Panc1 (cell line): ENCODE results near the gene SLC6A6.

Source experiments
- SIN3A ChIP-seq: IDR thresholded peaks from 2 replicates; pipeline ENCODE4 v1.6.1; 2012; ENCODE audit warnings: low read depth, mild to moderate bottlenecking, low read length, moderate library complexity, borderline replicate concordance; ENCODE audit not compliant: insufficient read depth
- TF ChIP-seq, protein P1 (sequence below): fragments of 450-650 bp; IDR thresholded peaks from 2 replicates; pipeline ENCODE4 v1.5.1; 2017; ENCODE audit warnings: mild to moderate bottlenecking

DNA sequence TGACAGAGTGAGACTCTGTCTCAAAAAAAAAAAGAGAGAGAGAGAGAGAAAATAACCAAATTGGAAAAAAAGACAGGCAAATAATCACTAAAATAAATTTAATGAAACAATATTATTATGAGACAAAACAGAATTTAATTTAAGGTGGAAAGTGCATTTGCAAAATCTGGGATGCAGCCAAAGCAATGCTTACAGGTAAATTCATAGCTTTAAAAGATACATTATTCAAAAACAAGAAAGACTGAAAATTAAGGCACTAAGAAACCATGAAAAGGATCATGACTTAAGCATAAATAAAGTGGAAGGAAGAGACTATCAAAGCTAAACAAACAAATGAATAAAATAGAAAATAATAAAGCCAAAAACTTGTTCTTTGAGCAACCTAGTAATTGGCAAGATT lies 100.1 kb downstream of the SLC6A6 start:
- TF ChIP-seq, protein P1, sequence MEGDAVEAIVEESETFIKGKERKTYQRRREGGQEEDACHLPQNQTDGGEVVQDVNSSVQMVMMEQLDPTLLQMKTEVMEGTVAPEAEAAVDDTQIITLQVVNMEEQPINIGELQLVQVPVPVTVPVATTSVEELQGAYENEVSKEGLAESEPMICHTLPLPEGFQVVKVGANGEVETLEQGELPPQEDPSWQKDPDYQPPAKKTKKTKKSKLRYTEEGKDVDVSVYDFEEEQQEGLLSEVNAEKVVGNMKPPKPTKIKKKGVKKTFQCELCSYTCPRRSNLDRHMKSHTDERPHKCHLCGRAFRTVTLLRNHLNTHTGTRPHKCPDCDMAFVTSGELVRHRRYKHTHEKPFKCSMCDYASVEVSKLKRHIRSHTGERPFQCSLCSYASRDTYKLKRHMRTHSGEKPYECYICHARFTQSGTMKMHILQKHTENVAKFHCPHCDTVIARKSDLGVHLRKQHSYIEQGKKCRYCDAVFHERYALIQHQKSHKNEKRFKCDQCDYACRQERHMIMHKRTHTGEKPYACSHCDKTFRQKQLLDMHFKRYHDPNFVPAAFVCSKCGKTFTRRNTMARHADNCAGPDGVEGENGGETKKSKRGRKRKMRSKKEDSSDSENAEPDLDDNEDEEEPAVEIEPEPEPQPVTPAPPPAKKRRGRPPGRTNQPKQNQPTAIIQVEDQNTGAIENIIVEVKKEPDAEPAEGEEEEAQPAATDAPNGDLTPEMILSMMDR, result no peak
- TF ChIP-seq SIN3A, result no peak
